Measurements from ENCODE around the gene ACAD11.

Gene ACAD11

GRCh38 chr3:132542577-132542976 lies 117.0 kb downstream of the ACAD11 start:
- DNase-seq (ENCODE audit: extremely low spot score): no peak
- TF ChIP-seq CTCF (IDR thresholded peaks at IDR 0.05; ENCODE audit: control extremely low read depth, extremely low read depth, low read depth, missing control alignments): no peak
- POLR2A ChIA-PET: no interaction called here
- CTCF ChIA-PET: interaction anchor here (1.0 to 1.5 kb wide), 5 partner anchors 16 to 100 kb away, joined by 3 to 8 read pairs (median 4); no protein-coding TSS in a partner anchor

DNA sequence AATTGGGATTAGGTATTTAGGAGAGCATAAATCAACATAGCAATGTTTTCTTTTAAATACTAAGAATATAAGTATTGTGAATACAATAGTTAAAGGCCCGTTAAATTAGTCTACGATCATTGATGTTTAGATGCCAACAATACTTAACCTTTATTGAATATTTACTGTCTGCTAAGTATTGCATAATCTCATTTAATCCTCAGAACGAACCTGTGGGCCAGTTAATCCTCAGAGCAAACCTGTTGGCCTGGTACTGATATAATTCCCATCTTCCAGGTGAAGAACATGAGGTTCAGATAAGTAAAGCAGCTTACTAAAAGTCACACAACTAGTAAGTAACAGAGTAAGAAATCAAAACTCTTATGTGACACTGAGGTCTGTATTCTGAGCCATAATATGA lies 119.9 kb downstream of the ACAD11 start:
- ChIA-PET CTCF (interaction anchor here (1.1 to 2.5 kb wide), 5 partner anchors 9 to 106 kb away, joined by 3 to 7 read pairs (median 3); no protein-coding TSS in a partner anchor), POLR2A (no interaction called here)
- TF ChIP-seq CTCF (IDR thresholded peaks at IDR 0.05; ENCODE audit: control extremely low read depth, extremely low read depth, low read depth, missing control alignments): no peak
- no peak for DNase-seq (ENCODE audit: extremely low spot score)

GRCh38 chr3:132538072-132538471 lies 121.5 kb downstream of the ACAD11 start:
- TF ChIP-seq CTCF (IDR thresholded peaks at IDR 0.05; ENCODE audit: control extremely low read depth, extremely low read depth, low read depth, missing control alignments): no peak
- ChIA-PET POLR2A (no interaction called here), CTCF (interaction anchor here (1.1 to 7.3 kb wide), 6 partner anchors 11 to 109 kb away, joined by 3 to 190 read pairs (median 46); no protein-coding TSS in a partner anchor)
- no peak for DNase-seq (ENCODE audit: extremely low spot score)

DNA sequence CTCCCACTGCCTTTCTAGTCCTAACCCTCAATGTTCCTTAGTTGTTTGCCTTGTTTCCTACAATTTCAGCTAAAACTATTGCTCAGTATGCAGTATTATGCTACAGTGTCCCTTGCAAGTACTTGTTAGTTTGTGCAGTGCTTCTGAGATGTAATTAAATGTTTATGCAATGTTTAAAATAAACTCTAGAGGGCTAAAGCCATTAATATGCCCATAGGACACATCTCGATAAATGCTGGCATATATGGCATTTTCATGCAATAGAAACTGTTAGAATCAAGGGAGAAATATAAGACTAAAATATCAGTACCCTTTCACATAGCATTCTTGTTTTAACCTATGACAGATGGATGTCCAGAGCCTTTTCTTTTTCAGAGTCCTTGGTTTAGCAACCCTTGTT lies 122.3 kb downstream of the ACAD11 start:
- DNase-seq (ENCODE audit: extremely low spot score): no peak
- ChIA-PET CTCF (interaction anchor here (0.9 to 7.3 kb wide), 17 partner anchors 12 to 131 kb away, joined by 3 to 190 read pairs (median 8); no protein-coding TSS in a partner anchor), POLR2A (no interaction called here)
- no peak for TF ChIP-seq CTCF (IDR thresholded peaks at IDR 0.05; ENCODE audit: control extremely low read depth, extremely low read depth, low read depth, missing control alignments)

DNA sequence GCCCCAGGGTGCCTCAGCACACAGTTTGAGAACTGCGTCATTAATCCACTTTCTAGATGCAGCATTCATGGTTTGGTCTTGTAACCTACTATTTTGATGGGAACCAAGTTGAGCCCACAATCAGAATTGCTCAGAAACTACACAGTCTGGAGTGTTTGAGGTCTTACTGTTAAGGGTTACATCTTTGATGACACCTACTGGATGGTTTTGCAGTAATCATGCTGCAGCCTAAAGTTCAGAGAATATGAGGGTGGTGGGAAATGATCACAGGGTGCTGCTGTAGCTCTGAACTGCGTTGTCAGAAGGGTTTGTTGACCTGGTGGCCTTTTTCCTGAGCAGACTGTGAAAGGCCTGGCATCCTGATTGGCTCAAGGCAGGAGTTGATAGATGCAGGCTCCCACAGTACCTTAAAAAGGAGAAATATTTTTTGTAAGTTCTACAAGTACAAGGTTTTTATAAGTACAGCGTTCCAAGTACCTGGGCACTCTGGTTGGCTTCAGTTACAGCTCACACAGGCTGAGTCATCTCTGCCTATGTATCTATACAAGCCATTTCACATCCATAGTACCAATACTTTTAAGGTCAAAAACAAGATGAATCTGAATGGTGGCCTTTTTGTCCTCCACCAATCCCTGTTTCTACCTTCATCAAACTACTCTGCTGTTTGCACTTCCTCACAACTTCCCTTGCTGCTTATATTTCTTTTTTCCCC lies 123.0 kb downstream of the ACAD11 start:
- DNase-seq (ENCODE audit: extremely low spot score): no peak
- TF ChIP-seq CTCF (IDR thresholded peaks at IDR 0.05; ENCODE audit: control extremely low read depth, extremely low read depth, low read depth, missing control alignments): no peak
- ChIA-PET CTCF (interaction anchor here (0.7 to 7.3 kb wide), 43 partner anchors 12 to 195 kb away, joined by 3 to 190 read pairs (median 4); no protein-coding TSS in a partner anchor), POLR2A (interaction anchor here (0.5 kb wide), 1 partner anchor 87 kb away, joined by 3 read pairs; no protein-coding TSS in a partner anchor)

DNA sequence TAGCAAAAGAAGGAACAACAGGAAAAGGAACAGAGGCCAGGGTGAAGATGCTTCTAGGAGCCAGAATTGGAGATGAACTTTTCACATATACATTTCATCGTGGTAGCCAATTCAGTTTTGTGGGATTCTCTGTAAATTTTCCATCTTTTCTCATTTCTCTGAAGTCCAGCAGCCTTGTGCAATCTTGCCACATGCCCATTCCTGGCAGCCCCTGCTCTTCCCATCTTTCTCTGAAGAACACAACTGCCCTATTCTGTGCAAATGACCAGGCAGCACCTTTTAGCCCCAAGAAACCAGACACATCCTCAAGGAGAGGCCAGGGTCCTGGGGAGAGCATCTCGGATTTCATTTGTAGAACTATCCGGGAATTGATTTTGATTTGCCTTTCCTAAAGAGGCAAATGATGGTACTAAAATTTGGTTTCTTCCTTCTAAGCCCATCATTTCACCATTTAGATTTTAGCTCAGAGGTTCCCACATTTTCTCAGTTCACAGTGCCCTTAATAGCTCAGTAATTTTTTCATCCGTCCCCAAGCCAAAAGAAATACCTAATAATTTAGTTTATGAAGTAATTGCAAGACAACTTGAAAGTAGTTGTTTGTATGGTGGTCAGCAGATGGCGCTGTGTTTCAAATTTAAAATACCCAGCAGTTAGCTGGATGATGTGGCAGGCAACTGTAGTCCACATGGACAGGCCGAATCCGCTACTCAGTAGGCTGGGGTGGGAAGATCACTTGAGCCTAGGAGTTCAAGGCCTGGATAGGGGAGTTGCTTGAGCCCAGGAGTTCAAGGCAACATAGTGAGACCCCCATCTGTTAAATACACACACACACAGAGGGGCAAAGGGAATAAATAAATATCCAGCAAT lies 123.8 kb downstream of the ACAD11 start:
- TF ChIP-seq CTCF (IDR thresholded peaks at IDR 0.05; ENCODE audit: control extremely low read depth, extremely low read depth, low read depth, missing control alignments): peak; percentile 64
- ChIA-PET POLR2A (no interaction called here), CTCF (interaction anchor here (0.6 to 7.3 kb wide), 47 partner anchors 12 to 194 kb away, joined by 3 to 190 read pairs (median 4); no protein-coding TSS in a partner anchor)
- peak; percentile 54 for DNase-seq (ENCODE audit: extremely low spot score)

Data from GM10248 (cell line).